C4-2B (cell line): ENCODE data around the gene NR1D2.

ENCODE experiments used
- CTCF ChIP-seq: fragments of 450-650 bp; conservative IDR thresholded peaks from 2 replicates; pipeline ENCODE4 v1.5.1; 2017; ENCODE audit warnings: mild to moderate bottlenecking
- ZFX ChIP-seq: fragments of 450-650 bp; IDR thresholded peaks from 2 replicates; pipeline ENCODE4 v1.6.1; 2017

- TF ChIP-seq CTCF (no peak), ZFX (no peak)
Measured at GRCh38 chr3:23995219-23995618, 50.1 kb downstream of the NR1D2 start.
